Keratinocyte (primary cell): ENCODE data around the gene UBQLN2.

Experiments used
- EZH2 ChIP-seq: IDR thresholded peaks from one replicate; pipeline ENCODE4 v1.6.1; 2012; ENCODE audit warnings: inconsistent platforms, mild to moderate bottlenecking, low read length, moderate library complexity
- TF ChIP-seq, protein P1 (sequence below), 3 experiments: IDR thresholded peaks in 1 of 3; conservative IDR thresholded peaks in 1 of 3; optimal IDR thresholded peaks in 1 of 3; 2 replicates in 2 of 3; 3 replicates in 1 of 3; pipeline versions ENCODE3 to v1.5.1; 2011; ENCODE audit warnings: low read length in 3 of 3, mild to moderate bottlenecking in 3 of 3, moderate library complexity in 2 of 3, control low read depth in 1 of 3, inconsistent platforms in 1 of 3; ENCODE audit not compliant: insufficient read depth in 2 of 3; ENCODE audit errors: extremely low read depth in 1 of 3

DNA sequence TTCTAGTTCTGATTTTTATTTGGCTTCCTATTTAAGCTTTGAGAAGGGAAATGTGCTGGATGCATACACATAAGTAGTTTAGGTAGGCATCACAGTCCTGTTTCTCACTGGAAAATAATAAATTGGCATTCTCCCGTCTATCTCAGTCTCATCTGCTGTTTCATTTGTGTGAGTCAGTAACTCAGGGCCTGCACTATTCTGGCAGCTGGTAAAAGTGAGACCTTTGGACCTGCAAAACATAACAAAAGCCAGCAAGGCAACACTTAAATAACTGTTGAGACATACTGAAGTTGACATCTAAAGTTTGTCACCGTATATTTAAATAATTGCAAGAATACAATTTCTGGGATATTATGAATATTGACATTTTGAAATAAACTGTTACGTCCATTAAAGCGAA, 8.6 kb upstream of the UBQLN2 start:
- TF ChIP-seq, protein P1, sequence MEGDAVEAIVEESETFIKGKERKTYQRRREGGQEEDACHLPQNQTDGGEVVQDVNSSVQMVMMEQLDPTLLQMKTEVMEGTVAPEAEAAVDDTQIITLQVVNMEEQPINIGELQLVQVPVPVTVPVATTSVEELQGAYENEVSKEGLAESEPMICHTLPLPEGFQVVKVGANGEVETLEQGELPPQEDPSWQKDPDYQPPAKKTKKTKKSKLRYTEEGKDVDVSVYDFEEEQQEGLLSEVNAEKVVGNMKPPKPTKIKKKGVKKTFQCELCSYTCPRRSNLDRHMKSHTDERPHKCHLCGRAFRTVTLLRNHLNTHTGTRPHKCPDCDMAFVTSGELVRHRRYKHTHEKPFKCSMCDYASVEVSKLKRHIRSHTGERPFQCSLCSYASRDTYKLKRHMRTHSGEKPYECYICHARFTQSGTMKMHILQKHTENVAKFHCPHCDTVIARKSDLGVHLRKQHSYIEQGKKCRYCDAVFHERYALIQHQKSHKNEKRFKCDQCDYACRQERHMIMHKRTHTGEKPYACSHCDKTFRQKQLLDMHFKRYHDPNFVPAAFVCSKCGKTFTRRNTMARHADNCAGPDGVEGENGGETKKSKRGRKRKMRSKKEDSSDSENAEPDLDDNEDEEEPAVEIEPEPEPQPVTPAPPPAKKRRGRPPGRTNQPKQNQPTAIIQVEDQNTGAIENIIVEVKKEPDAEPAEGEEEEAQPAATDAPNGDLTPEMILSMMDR (optimal IDR thresholded peaks at IDR 0.05 in 1 of 3, IDR thresholded peaks at IDR 0.05 in 1 of 3, conservative IDR thresholded peaks at IDR 0.05 in 1 of 3; ENCODE audit: extremely low read depth in 1 of 3, insufficient read depth in 2 of 3, low read length in 3 of 3) = no peak
- no peak for TF ChIP-seq EZH2
